Stimulated activated CD4-positive, alpha-beta T cell treated with anti-CD3 and anti-CD28 coated beads, Interleukin-4, amount 100 ng/mL, for 48 hours (primary cell): ENCODE measurements around the gene MAMDC2.

ENCODE experiments used
- DNase-seq, 2 donors: peaks; one replicate each; pipeline ENCODE4 v3.0.0-alpha.2; 2020; ENCODE audit warnings: low read depth in 2 of 2

Gene MAMDC2

DNA sequence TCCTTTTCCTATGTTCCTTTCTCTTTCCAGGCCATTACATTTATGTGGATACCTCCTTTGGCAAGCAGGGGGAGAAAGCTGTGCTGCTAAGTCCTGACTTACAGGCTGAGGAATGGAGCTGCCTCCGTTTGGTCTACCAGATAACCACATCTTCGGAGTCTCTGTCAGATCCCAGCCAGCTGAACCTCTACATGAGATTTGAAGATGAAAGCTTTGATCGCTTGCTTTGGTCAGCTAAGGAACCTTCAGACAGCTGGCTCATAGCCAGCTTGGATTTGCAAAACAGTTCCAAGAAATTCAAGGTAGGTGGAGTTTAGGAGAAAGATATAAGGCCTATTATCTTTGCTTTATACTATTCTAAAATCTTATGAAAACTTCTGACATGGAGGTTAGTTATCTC, 64.5 kb downstream of the MAMDC2 start:
- no peak for DNase-seq

DNA sequence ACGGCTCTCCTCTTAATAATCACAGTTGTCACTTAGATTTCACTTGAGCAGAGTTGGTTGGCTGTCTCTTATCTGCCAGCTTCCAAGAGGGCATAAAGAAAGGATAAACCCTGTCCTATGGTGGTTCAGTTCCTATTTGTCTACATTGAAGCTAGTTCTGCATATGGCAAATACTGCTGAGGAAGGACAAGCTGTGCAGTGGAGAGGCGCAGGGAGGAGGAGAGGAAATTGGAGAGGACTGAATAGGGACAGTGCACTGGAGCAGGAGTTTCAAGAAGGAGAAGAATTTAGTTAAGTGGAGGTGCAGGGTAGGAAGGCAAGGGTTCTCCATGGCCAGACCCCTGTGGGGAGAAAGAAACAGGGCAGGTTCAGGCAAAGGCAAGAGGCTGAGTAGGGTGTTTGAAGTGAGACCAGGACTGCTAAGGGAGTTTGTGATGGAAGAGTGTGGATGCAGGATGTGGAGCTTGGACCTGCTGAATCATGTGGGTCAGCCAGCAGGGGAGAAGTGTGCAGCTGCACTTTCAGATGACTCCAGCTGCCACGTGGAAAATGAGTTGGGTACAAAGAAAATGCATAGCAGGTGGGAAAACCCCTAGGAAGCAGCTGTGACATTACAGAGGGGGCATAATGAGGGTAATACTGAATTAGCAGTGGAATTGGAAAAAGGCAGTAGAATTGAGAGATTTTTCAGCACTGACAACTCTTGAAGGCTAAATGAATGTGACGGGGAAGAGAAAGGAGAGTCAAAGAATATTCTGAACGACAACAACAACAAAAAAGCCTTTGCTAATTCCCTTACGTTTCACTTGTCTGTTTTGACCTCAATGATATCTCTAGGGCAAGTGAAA, 66.8 kb downstream of the MAMDC2 start:
- no peak for DNase-seq

- peak; percentile 54 to 63 for DNase-seq
Measured at GRCh38 chr9:70111042-70111602, 67.5 kb downstream of the MAMDC2 start.

- no peak for DNase-seq
Measured at GRCh38 chr9:70111641-70112236, 68.1 kb downstream of the MAMDC2 start.

DNA sequence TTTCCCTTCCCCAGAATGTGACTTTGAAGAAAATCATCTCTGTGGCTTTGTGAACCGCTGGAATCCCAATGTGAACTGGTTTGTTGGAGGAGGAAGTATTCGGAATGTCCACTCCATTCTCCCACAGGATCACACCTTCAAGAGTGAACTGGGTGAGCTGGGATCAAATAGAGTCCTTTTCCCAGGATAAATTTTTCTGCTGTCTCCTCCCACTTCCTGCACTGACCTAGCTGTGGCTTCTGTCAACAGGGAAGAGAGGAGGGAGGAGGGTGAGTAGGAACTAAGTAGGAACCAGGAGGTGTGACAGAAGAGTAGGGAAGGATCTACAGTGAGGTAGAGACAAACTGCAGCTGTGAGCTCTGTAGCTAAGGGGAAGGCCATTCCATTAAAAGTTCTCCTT, 69.3 kb downstream of the MAMDC2 start:
- DNase-seq: no peak

DNA sequence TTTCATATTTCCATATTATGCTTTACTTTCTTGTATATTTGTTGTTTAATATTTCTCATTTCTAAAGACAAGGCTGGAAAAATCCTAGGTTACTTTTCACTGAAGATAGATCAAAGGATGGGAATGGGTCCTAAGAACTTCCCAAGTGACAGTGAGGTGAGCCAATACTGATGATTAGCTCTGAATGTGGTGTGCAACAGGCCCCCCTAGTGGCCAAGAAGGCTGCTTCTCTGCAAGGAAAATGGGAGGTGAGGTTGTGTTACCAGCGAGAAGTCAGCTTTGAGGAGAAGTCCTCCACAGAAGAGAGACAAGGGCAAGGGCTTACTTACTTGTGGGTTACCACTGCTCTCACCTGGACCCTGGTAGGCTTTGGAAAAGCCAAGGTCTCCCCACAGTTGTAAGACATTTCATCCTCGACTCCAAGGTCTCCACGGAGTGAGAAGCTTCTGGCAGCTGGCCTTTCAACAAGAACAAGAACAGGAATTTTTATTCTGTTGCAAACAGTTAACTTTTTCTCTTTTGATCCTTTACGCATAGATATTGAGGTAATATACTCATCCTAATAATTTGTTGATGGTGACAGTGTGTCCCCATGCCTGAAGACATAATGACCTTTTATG, 69.9 kb downstream of the MAMDC2 start:
- peak in 1 of 2 donors; percentile 8 for DNase-seq

- no peak for DNase-seq
Measured at GRCh38 chr9:70114898-70115297, 71.2 kb downstream of the MAMDC2 start.

DNA sequence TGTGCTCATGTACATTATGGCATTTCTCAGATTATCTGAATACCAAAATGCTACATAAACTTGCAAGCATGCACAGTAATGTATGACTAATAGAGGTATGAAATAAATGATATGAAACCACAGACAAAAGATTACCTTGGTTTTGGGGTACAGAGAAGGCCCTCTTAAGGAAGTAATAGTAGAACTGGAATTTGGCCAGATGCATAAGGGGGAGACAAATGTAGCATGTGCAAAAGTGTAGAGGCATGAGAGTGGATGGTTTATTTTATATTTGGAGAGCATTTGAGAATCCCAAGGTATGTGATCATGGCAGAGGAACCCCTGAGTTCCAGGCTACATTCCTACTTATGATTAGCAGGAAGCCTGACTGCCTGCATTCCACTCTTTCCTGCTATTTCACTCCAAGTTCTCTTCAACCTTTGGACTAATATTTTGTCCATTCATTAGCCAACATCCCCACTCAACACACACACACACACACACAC, 74.2 kb downstream of the MAMDC2 start:
- no peak for DNase-seq

- DNase-seq: no peak
Measured at GRCh38 chr9:70119786-70120185, 76.1 kb downstream of the MAMDC2 start.

DNA sequence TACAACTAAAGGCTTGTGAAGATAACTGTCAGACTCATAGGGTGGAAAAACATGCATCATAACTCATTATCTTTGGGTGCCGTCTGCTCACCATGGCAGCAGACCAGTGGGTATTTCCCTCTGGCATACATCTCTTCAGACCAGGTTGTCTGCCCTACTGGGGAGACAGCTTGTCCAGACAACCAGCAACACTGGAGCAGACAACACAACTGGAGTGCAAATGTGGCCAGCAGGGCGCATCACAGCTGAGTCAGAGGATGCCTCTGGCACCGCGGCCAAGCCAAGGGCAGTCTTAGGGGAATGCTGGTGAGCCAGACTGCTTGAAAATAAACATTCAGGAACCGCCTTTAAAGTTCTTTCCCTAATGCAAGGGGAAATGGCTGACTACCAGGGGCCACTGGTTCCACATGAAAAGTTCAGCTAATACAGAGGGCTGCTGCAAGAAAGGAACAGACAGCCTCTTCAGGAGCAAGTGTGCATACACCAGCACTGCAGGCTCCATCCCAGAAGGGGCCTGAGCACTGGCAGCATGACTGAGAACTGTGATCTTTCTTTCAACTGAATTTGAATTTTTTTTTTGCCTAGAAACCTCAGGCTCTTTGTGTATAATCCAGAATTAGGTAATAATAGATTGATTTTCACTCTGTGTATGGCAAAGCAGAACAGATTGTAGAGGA, 77.3 kb downstream of the MAMDC2 start:
- DNase-seq: no peak

- DNase-seq: no peak
Measured at GRCh38 chr9:70121818-70122436, 78.3 kb downstream of the MAMDC2 start.

DNA sequence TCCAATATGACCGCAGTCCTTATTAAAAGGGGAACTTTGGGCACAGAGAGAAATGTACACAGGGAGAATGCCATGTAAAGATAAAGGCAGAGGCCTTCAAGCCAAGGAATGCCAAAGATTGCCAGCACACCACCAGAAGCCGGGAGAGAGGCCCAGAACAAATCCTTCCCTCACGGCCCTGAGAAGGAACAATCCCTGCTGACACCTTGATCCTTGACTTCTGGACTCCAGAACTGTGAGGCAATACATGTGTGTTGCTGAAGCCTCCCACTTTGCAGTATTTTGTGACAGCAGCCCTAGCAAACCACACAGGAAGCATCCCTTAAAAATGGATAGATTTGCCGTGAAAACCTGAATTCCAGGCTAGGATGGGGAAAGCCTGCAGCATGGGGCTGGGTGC, 80.0 kb downstream of the MAMDC2 start:
- DNase-seq: no peak

- DNase-seq: no peak
Measured at GRCh38 chr9:70125621-70126263, 82.1 kb downstream of the MAMDC2 start.

- no peak for DNase-seq
Measured at GRCh38 chr9:70127036-70127435, 83.4 kb downstream of the MAMDC2 start.

DNA sequence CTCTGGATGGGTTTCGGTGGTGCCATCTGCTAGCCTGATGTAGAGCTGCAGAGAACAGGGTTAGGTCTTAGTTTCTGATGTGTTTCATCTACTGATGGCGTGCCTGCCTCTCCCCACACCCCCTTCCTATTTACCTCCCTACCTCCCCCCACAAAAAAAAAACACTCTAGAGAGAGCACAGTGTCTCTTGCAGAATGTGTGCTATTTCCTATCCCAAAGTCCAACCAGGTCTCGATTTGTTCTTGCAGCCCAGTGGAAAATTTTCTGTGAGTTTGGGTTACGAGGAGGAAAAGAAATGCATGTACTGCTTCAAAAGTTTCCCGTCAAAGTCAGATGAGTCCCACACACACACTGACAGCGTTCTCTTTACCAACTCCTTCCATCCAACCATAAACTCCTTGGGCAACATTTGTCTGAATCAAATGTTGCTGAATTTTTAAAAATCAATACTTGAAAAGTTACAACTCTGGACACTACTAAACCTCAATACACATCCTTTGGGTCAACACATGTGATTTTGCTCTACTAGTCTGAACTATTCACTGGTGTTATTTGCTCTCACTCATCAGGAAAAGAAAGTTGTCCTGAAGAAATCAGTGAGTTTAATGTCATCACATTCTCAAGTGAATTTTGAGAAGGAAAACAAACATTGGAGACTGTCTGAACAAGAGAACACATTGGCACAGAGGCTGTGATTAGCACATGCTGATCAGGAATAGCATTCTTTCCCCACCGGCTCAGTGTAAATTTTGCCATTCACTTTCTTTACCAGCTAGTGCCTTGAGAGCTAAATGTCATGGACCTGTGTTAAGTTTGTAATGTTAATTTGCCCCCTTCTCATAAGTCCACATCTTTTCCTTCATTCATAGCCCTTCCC, 84.1 kb downstream of the MAMDC2 start:
- no peak for DNase-seq

- DNase-seq: no peak
Measured at GRCh38 chr9:70130266-70130665, 86.6 kb downstream of the MAMDC2 start.

DNA sequence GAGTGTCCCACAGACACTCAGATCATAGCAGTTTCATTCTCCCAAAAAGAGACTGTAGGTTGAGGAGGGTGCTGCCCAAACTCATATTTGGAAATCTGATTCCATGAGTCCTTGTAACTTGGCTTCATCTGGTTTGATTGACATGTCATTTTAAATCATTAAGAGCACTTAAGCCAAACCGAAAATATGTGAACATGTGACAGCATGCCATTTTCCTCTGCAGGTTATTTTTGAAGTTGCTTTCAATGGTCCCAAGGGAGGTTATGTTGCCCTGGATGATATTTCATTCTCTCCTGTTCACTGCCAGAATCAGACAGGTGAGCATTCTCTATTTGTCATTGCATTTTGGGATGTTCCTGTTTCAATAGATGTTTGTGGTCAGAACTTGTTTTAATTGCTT, 87.6 kb downstream of the MAMDC2 start:
- no peak for DNase-seq

- DNase-seq: no peak
Measured at GRCh38 chr9:70133253-70134208, 89.9 kb downstream of the MAMDC2 start.

DNA sequence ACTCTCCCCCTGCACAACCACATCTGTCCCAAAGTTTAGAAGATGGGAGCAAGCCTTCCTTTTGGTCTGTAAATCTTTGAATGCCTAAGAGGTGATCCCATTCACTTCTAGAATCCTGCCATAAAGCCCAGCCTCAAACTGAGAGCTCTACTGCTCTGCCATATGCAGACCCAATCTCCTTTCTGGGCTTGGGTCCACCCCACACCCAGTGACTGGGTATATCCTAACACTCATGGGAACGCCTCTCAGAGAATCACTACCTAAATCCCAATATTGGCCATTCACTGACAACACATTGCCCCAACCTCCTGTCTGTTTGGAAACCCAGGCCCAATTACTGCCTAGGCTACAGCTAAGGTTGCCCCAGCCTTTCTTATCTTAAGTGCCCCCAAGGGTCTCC, 90.7 kb downstream of the MAMDC2 start:
- DNase-seq: no peak
